Endothelial cell of umbilical vein (primary cell): ENCODE results near the gene AKT3.

ENCODE experiments used
- CTCF ChIP-seq, 2 donors: IDR thresholded peaks; 1 replicate in 1 of 2; 2 replicates in 1 of 2; pipeline ENCODE4 v1.5.1; 2011; ENCODE audit warnings: low read length in 2 of 2, mild to moderate bottlenecking in 2 of 2, moderate library complexity in 2 of 2, control low read depth in 1 of 2, inconsistent platforms in 1 of 2, low read depth in 1 of 2; ENCODE audit not compliant: insufficient read depth in 1 of 2; ENCODE audit errors: extremely low read depth in 1 of 2
- EZH2 ChIP-seq: IDR thresholded peaks from 2 replicates; pipeline ENCODE4 v1.6.1; 2012; ENCODE audit warnings: borderline replicate concordance, low read depth, mild to moderate bottlenecking, moderate library complexity, low read length, inconsistent platforms; ENCODE audit not compliant: severe bottlenecking
- POLR2A ChIP-seq: IDR thresholded peaks from 2 replicates; pipeline ENCODE4 v1.6.1; 2012; ENCODE audit warnings: low read depth, mild to moderate bottlenecking, control low read depth, low read length

- TF ChIP-seq EZH2 (no peak), CTCF (IDR thresholded peaks at IDR 0.05; ENCODE audit: extremely low read depth in 1 of 2, insufficient read depth in 1 of 2, low read depth in 1 of 2, low read length in 2 of 2) (no peak), POLR2A (no peak)
Measured at GRCh38 chr1:243452092-243452491, 398.0 kb downstream of the AKT3 start.
